Neural cell (in vitro differentiated cells): Measurements from ENCODE around the gene CAMK2G. TPM values are rescaled to one million over a fixed set of nuclear protein-coding genes. Genes with fewer than 3 reads are reported as not detected.

Source experiments
- H2AFZ ChIP-seq: fragments of 200-600, 300-800 bp; sonication (generic), shearing (Covaris generic); 2 replicates; pipeline ENCODE4 v1.6.0; 2014; ENCODE audit warnings: low read depth, mild to moderate bottlenecking, antibody characterized with exemption, low read length, moderate library complexity
- H3F3A ChIP-seq: fragments of 200-600 bp; shearing (Covaris generic); 2 replicates; pipeline ENCODE4 v1.6.1; 2016; ENCODE audit warnings: mild to moderate bottlenecking, moderate library complexity, mixed read lengths, antibody characterized with exemption, low read length; ENCODE audit not compliant: insufficient read depth, poor library complexity, severe bottlenecking
- H3K27ac ChIP-seq: fragments of 200-600, 300-800 bp; sonication (generic), shearing (Covaris generic); 2 replicates; pipeline ENCODE4 v1.5.1; 2014; ENCODE audit warnings: mild to moderate bottlenecking, low read length, moderate library complexity
- H3K27me3 ChIP-seq: fragments of 300-800, 200-600 bp; sonication (generic), shearing (Covaris generic); 2 replicates; pipeline ENCODE4 v1.6.0; 2014; ENCODE audit warnings: mild to moderate bottlenecking, low read depth, low read length, moderate library complexity; ENCODE audit not compliant: insufficient read depth
- H3K36me3 ChIP-seq: fragments of 300-800, 200-600 bp; sonication (generic), shearing (Covaris generic); 2 replicates; pipeline ENCODE4 v1.5.1; 2014; ENCODE audit warnings: mild to moderate bottlenecking, antibody characterized with exemption, low read length, moderate library complexity; ENCODE audit not compliant: insufficient read depth
- H3K4me2 ChIP-seq: fragments of 300-800, 200-600 bp; sonication (generic), shearing (Covaris generic); 2 replicates; pipeline ENCODE4 v1.6.0; 2014; ENCODE audit warnings: mild to moderate bottlenecking, low read length
- H3K4me3 ChIP-seq: fragments of 300-800, 200-600 bp; sonication (generic), shearing (Covaris generic); 2 replicates; pipeline ENCODE4 v1.5.1; 2014; ENCODE audit warnings: mild to moderate bottlenecking, low read length, moderate library complexity
- H3K79me2 ChIP-seq: fragments of 200-600 bp; shearing (Covaris generic); replicated peaks from 2 replicates; pipeline ENCODE4 v1.6.0; 2014; ENCODE audit warnings: mild to moderate bottlenecking, low read length, moderate library complexity; ENCODE audit not compliant: insufficient read depth
- H3K9ac ChIP-seq: fragments of 300-800, 200-600 bp; sonication (generic), shearing (Covaris generic); 2 replicates; pipeline ENCODE4 v1.6.1; 2016; ENCODE audit warnings: mild to moderate bottlenecking, low read length, mixed read lengths
- H3K9me2 ChIP-seq: fragments of 200-600 bp; shearing (Covaris generic); 2 replicates; pipeline ENCODE4 v1.6.1; 2016; ENCODE audit warnings: mild to moderate bottlenecking, low read length, mixed read lengths; ENCODE audit not compliant: insufficient read depth
- H3K9me3 ChIP-seq: fragments of 200-600, 300-800 bp; sonication (generic), shearing (Covaris generic); 2 replicates; pipeline ENCODE4 v1.6.1; 2016; ENCODE audit warnings: mild to moderate bottlenecking, mixed run types, low read length, moderate library complexity, mixed read lengths
- H4K20me1 ChIP-seq: fragments of 200-600 bp; shearing (Covaris generic); 2 replicates; pipeline ENCODE4 v1.6.1; 2016; ENCODE audit warnings: mild to moderate bottlenecking, mixed run types; ENCODE audit not compliant: insufficient read depth
- CTCF ChIP-seq: fragments of 450-650 bp; IDR thresholded peaks from 2 replicates; pipeline ENCODE4 v1.5.1; 2014; ENCODE audit warnings: antibody characterized with exemption, mild to moderate bottlenecking, moderate library complexity; ENCODE audit not compliant: poor library complexity, severe bottlenecking
- EP300 ChIP-seq: fragments of 450-650 bp; conservative IDR thresholded peaks from 2 replicates; pipeline ENCODE4 v1.6.1; 2014; ENCODE audit warnings: antibody characterized with exemption, mild to moderate bottlenecking, moderate library complexity; ENCODE audit not compliant: poor library complexity, severe bottlenecking
- MXI1 ChIP-seq: fragments of 450-650 bp; conservative IDR thresholded peaks from 2 replicates; pipeline ENCODE4 v1.6.1; 2014; ENCODE audit warnings: antibody characterized with exemption, mild to moderate bottlenecking; ENCODE audit not compliant: poor library complexity, severe bottlenecking
- POLR2AphosphoS5 ChIP-seq: IDR thresholded peaks from 2 replicates; pipeline ENCODE4 v1.6.1; 2012
- RAD21 ChIP-seq: fragments of 450-650 bp; conservative IDR thresholded peaks from 2 replicates; pipeline ENCODE4 v1.6.1; 2014; ENCODE audit warnings: antibody characterized with exemption, mild to moderate bottlenecking, moderate library complexity
- REST ChIP-seq: IDR thresholded peaks from 2 replicates; pipeline ENCODE4 v1.6.1; 2012; ENCODE audit warnings: borderline replicate concordance
- SMC3 ChIP-seq: fragments of 450-650 bp; conservative IDR thresholded peaks from 2 replicates; pipeline ENCODE4 v1.6.1; 2014; ENCODE audit warnings: antibody characterized with exemption, mild to moderate bottlenecking, moderate library complexity; ENCODE audit not compliant: poor library complexity
- TAF1 ChIP-seq: IDR thresholded peaks from 2 replicates; pipeline ENCODE4 v1.6.1; 2012; ENCODE audit warnings: low read depth
- polyA plus RNA-seq: library from polyadenylated mRNA; depleted of rRNA; stranded (reverse); fragments of >200 nt; gene quantifications from 2 replicates; pipeline ENCODE4 v1.2.3, GENCODE V29; 2014

CAMK2G gene
- polyA plus RNA-seq, 1 donor from 2014 or later, result 55.4 TPM

- Histone ChIP-seq H3K27me3 (no peaks in the 10 kb centered on the region), H3K4me3 (no peak overlapping the region), H3K79me2 (no peaks in the 10 kb centered on the region), H3K9ac (no peak overlapping the region), H3K9me2 (no peaks in the 10 kb centered on the region), H4K20me1 (no peaks in the 10 kb centered on the region), H3K27ac (no peak overlapping the region), H3K9me3 (no peaks in the 10 kb centered on the region), H3K36me3 (no peaks in the 10 kb centered on the region), H3F3A (no peaks in the 10 kb centered on the region), H3K4me2 (no peak overlapping the region), H2AFZ (no peak overlapping the region)
- TF ChIP-seq RAD21 (no peak), EP300 (no peak), SMC3 (no peak), CTCF (no peak)
These were observed 12.4 kb upstream of the CAMK2G start for GRCh38 chr10:73886661-73887293.

GRCh38 chr10:73886085-73886529, 11.8 kb upstream of the CAMK2G start:
- Histone ChIP-seq H3K79me2 (no peaks in the 10 kb centered on the region), H3K9me3 (no peaks in the 10 kb centered on the region), H3K9me2 (no peaks in the 10 kb centered on the region), H2AFZ (no peak overlapping the region), H3F3A (no peaks in the 10 kb centered on the region), H3K27ac (no peak overlapping the region), H3K9ac (no peak overlapping the region), H3K4me3 (no peak overlapping the region), H4K20me1 (no peaks in the 10 kb centered on the region), H3K27me3 (no peaks in the 10 kb centered on the region), H3K36me3 (no peaks in the 10 kb centered on the region), H3K4me2 (no peak overlapping the region)
- TF ChIP-seq CTCF (peak; percentile 92), EP300 (no peak), POLR2AphosphoS5 (no peak), RAD21 (peak; percentile 93), REST (no peak), TAF1 (no peak), MXI1 (no peak), SMC3 (peak; percentile 88)
